VCaP (cell line): ENCODE data around the gene DOP1B.

Experiments
- H3K27ac ChIP-seq: fragments of 450-650 bp; 2 replicates; pipeline ENCODE4 v1.5.1; 2017
- TF ChIP-seq, protein P1 (sequence below): fragments of 450-650 bp; conservative IDR thresholded peaks from 2 replicates; pipeline ENCODE4 v1.5.1; 2017; ENCODE audit warnings: mild to moderate bottlenecking, moderate library complexity

Gene DOP1B, protein sequence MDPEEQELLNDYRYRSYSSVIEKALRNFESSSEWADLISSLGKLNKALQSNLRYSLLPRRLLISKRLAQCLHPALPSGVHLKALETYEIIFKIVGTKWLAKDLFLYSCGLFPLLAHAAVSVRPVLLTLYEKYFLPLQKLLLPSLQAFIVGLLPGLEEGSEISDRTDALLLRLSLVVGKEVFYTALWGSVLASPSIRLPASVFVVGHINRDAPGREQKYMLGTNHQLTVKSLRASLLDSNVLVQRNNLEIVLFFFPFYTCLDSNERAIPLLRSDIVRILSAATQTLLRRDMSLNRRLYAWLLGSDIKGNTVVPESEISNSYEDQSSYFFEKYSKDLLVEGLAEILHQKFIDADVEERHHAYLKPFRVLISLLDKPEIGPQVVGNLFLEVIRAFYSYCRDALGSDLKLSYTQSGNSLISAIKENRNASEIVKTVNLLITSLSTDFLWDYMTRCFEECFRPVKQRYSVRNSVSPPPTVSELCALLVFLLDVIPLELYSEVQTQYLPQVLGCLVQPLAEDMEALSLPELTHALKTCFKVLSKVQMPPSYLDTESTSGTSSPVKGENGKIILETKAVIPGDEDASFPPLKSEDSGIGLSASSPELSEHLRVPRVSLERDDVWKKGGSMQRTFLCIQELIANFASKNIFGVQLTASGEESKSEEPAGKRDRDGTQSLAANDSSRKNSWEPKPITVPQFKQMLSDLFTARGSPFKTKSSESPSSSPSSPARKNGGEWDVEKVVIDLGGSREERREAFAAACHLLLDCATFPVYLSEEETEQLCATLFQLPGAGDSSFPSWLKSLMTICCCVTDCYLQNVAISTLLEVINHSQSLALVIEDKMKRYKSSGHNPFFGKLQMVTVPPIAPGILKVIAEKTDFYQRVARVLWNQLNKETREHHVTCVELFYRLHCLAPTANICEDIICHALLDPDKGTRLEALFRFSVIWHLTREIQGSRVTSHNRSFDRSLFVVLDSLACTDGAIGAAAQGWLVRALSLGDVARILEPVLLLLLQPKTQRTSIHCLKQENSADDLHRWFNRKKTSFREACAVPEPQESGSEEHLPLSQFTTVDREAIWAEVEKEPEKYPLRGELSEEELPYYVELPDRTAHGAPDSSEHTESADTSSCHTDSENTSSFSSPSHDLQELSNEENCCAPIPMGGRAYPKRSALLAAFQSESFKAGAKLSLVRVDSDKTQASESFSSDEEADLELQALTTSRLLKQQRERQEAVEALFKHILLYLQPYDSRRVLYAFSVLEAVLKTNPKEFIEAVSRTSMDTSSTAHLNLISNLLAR (N-terminal part only)

DNA sequence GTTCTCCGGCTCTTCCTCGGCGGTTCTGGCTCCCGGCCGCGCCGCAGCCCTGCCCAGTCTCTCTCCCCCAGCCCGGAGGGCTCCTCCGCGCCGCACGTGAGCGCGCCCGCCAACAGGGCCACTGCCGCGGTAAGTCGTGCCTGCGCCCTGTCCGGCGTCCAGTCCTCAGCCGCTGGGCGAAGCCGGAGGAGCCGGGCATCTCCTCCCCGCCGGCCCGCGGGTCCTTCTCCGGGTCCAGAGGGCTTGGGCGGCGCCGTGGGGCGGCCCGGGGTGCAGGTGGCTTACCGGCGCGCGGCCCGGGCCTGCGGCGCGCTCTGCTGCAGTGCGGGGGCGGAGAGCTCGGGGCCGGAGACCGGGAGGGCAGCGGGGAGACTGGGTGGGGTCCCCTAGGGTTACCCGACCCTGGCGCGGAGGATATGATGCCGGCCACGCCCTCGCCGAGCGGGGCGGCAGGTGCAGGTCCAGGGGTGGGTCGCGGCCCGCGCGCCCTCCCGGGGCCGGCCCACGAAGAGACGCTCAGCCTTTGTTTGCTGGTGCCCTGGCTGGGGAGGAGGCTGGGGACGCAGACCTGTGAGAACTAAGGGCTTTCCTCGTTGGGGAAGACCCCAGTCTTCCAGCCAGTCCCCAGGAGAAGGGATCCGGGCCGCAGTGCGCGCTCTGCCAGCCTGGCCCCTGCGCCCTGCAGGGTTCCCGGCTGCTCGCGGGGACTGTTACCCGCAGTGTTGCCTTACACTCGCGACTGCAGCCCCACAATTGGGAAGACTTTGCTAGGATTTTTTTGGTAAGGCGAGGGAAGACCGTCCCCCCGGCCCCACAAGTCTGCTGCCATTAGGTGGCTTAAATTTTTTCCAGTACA lies at the start of gene DOP1B:
Gene DOP1B, plus strand, starts transcription at position 10 of the 856 bp plus-strand sequence. CDS start 7,910 bp downstream, outside the sequence.
- TF ChIP-seq, protein P1, sequence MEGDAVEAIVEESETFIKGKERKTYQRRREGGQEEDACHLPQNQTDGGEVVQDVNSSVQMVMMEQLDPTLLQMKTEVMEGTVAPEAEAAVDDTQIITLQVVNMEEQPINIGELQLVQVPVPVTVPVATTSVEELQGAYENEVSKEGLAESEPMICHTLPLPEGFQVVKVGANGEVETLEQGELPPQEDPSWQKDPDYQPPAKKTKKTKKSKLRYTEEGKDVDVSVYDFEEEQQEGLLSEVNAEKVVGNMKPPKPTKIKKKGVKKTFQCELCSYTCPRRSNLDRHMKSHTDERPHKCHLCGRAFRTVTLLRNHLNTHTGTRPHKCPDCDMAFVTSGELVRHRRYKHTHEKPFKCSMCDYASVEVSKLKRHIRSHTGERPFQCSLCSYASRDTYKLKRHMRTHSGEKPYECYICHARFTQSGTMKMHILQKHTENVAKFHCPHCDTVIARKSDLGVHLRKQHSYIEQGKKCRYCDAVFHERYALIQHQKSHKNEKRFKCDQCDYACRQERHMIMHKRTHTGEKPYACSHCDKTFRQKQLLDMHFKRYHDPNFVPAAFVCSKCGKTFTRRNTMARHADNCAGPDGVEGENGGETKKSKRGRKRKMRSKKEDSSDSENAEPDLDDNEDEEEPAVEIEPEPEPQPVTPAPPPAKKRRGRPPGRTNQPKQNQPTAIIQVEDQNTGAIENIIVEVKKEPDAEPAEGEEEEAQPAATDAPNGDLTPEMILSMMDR: no peak

DNA sequence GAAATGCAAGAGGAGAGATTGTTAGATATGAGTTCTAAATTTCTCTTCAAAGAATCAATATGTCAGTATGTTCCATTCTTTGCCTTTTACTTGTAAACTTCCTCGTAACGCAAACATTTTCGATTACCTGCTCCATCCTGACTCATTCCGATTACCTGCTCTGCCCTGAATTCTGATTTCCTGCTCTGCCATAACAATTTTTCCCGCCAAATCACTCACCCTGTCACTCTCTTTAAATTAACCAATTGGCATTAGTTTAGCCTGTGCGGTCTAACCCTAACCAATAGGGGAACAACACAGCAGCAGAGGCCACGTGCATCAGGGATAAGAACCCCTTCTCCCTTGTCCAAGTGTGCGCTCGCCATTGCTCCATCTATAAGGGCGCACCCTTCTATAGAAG lies 46.8 kb upstream of the DOP1B start:
- no peak overlapping the region for H3K27ac ChIP-seq
- TF ChIP-seq, protein P1: no peak

More for the DNA sequence above, at the start of gene DOP1B:
- peak within 1 kb of the TSS; percentile 100 for H3K27ac ChIP-seq

DNA sequence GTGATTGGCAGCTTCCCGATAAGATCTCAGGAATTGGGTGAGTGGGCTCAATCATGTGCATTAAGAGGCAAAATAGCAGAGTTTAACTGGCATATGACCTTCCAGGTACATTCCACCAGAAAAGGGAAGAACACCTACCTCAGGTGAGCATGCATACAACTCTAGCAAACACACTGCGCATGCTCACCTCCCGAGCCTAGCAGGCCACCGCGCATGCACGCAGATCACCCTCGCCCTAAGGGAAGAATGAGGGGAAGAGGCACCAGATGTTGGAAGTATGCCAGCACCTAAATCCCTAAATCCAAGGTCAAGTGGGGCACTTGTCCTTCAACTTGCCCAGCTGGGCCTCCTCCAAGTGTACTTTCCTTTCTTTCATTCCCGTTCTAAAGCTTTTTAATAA lies 45.4 kb upstream of the DOP1B start:
- TF ChIP-seq, protein P1: no peak
- H3K27ac ChIP-seq: no peak overlapping the region

DNA sequence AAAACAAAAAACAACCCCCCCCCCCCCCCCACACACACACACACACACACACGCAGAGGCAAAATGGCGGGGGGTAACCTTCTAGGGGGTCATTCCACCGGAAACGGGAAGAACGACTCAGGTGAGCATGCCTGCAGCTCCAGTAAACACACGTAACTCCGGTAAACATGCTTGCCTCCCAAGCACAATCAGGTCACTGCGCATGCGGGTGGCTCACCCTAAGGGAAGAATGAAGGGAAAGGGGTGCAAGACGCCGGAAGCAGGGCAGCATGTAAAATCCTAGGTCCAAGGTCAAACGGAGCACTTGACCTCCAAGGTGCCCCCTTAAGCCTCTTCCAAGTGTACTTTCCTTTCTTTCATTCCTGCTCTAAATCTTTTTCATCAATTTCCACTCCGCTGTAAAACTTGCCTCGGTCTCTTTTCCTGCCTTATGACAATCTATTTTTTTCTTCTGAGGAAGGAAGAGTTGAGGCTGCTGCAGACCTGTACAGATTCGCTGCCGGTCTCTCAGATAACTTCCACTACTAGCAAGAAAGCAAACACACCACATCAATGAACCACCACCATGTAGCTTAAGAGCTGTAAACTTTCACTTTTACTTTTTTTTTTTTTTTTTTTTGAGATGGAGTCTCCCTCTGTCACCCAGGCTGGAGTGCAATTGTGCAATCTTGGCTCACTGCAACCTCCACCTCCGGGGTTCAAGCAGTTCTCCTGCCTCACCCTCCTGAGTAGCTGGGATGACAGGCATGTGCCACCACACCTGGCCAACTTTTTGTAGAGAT lies 42.8 kb upstream of the DOP1B start:
- peak overlapping the region; percentile 95 for H3K27ac ChIP-seq
- TF ChIP-seq, protein P1: no peak

DNA sequence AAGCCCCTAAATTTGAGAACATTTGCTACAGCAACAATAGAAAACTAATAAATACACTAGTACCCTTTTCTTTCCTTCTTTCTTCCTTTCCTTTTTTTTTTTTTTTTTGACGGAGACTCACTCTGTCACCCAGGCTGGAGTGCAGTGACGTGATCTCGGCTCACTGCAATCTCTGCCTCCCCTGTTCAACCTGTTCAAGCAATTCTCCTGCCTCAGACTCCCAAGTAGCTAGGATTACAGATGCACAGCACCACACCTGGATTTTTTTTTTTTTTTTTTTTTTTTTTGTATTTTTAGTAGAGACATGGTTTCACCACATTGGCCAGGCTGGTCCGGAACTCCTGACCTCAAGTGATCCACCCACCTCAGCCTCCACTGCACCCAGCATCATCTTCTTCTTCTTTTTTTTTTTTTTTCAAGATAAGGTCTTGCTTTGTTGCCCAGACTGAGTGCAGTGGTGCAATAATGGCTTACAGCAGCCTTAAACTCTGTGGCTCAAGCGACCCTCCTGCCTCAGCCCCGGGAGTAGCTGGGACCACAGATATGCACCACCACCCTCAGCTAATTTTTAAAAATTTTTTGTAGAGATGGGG lies 41.4 kb upstream of the DOP1B start:
- H3K27ac ChIP-seq: no peak overlapping the region

More for the DNA sequence above, 41.4 kb upstream of the DOP1B start:
- TF ChIP-seq, protein P1: no peak
